Activated T-cell treated with anti-CD3 and anti-CD28 coated beads, Interleukin-2, amount 50 U/mL, for 4 hours (primary cell): ENCODE data around the gene IFIT2. TPM values are rescaled to one million over a fixed set of nuclear protein-coding genes. Genes with fewer than 3 reads are reported as not detected.
"Not testable (repeated sequence)": the region's sequence is repeated elsewhere in the genome, so short reads cannot be mapped to it uniquely, and the experiment has no call there.

Source experiments
- ATAC-seq, 2 donors: fragments of 200-7000 bp; cut with Tn5 transposase; one replicate each; pipeline ENCODE4 v1.10.0; 2021
- DNase-seq: peaks from one replicate; pipeline ENCODE4 v3.0.0-alpha.2; 2020
- H3K27me3 Mint-ChIP-seq: one replicate; pipeline ENCODE4 v1.8.0; 2021; ENCODE audit warnings: low read depth, mixed read lengths
- H3K36me3 Mint-ChIP-seq: one replicate; pipeline ENCODE4 v1.8.0; 2022; ENCODE audit warnings: mixed read lengths; ENCODE audit not compliant: insufficient read depth
- H3K4me1 Mint-ChIP-seq: one replicate; pipeline ENCODE4 v1.8.0; 2021; ENCODE audit warnings: low read depth, mixed read lengths
- H3K4me3 Mint-ChIP-seq: one replicate; pipeline ENCODE4 v1.8.0; 2021; ENCODE audit warnings: mild to moderate bottlenecking, moderate library complexity, mixed read lengths
- H3K9me3 Mint-ChIP-seq: one replicate; pipeline ENCODE4 v1.8.0; 2021; ENCODE audit warnings: mixed read lengths
- total RNA-seq, 3 donors: library from RNA; stranded (reverse); gene quantifications; one replicate each; pipeline ENCODE4 v1.2.1, GENCODE V29; 2021

IFIT2 gene
- total RNA-seq, 3 donors from 2014 or later, result 0.87 to 1.7 (median 1.5) TPM

- Mint-ChIP-seq H3K36me3 (no peaks in the 10 kb centered on the region), H3K4me1 (peaks cover 35% of the 10 kb centered on the region), H3K4me3 (no peak overlapping the region), H3K27me3 (peaks cover 7% of the 10 kb centered on the region), H3K9me3 (no peaks in the 10 kb centered on the region)
- no peak for ATAC-seq
- no peak for DNase-seq
These were observed 46.0 kb downstream of the IFIT2 start for GRCh38 chr10:89347701-89348457.

- H3K27me3 Mint-ChIP-seq, result peaks cover 7% of the 10 kb centered on the region
- DNase-seq (no peak), ATAC-seq (no peak)
- H3K4me1 Mint-ChIP-seq, result peaks cover 35% of the 10 kb centered on the region
- H3K36me3 Mint-ChIP-seq, result no peaks in the 10 kb centered on the region
- H3K4me3 Mint-ChIP-seq, result no peak overlapping the region
- H3K9me3 Mint-ChIP-seq, result no peaks in the 10 kb centered on the region
These were observed 46.6 kb downstream of the IFIT2 start for GRCh38 chr10:89348481-89348880.

GRCh38 chr10:89348975-89349374, 47.1 kb downstream of the IFIT2 start:
- DNase-seq, result no peak
- Mint-ChIP-seq H3K9me3 (no peaks in the 10 kb centered on the region), H3K27me3 (peaks cover 7% of the 10 kb centered on the region), H3K4me3 (no peak overlapping the region), H3K4me1 (peaks cover 35% of the 10 kb centered on the region), H3K36me3 (peaks cover 1% of the 10 kb centered on the region)
- no peak for ATAC-seq

- not testable (repeated sequence) for H3K9me3 Mint-ChIP-seq, H3K36me3 Mint-ChIP-seq, H3K27me3 Mint-ChIP-seq, H3K4me3 Mint-ChIP-seq, DNase-seq
- peak; percentile 29 to 42 for ATAC-seq
- H3K4me1 Mint-ChIP-seq, result peaks cover 35% of the 10 kb centered on the region
These were observed 48.9 kb downstream of the IFIT2 start for GRCh38 chr10:89350631-89351315.

GRCh38 chr10:89351412-89351779, 49.5 kb downstream of the IFIT2 start:
- Mint-ChIP-seq H3K9me3 (no peaks in the 10 kb centered on the region), H3K4me1 (peaks cover 35% of the 10 kb centered on the region), H3K4me3 (no peak overlapping the region), H3K36me3 (peaks cover 2% of the 10 kb centered on the region), H3K27me3 (peaks cover 11% of the 10 kb centered on the region)
- DNase-seq (no peak), ATAC-seq (peak; percentile 81 to 85)

- no peak for ATAC-seq
- Mint-ChIP-seq H3K36me3 (peaks cover 2% of the 10 kb centered on the region), H3K4me1 (peaks cover 35% of the 10 kb centered on the region), H3K4me3 (no peak overlapping the region), H3K27me3 (peaks cover 11% of the 10 kb centered on the region), H3K9me3 (no peaks in the 10 kb centered on the region)
- DNase-seq, result no peak
These were observed 50.1 kb downstream of the IFIT2 start for GRCh38 chr10:89351780-89352597.

- Mint-ChIP-seq H3K36me3 (peaks cover 2% of the 10 kb centered on the region), H3K9me3 (no peaks in the 10 kb centered on the region)
These were observed 51.0 kb downstream of the IFIT2 start for GRCh38 chr10:89352802-89353201.

GRCh38 chr10:89355394-89355931, 53.6 kb downstream of the IFIT2 start:
- Mint-ChIP-seq H3K27me3 (peaks cover 11% of the 10 kb centered on the region), H3K36me3 (peaks cover 2% of the 10 kb centered on the region), H3K4me3 (no peak overlapping the region), H3K4me1 (peaks cover 19% of the 10 kb centered on the region), H3K9me3 (no peaks in the 10 kb centered on the region)
- DNase-seq (no peak), ATAC-seq (no peak)

More at GRCh38 chr10:89352802-89353201, 51.0 kb downstream of the IFIT2 start:
- H3K4me3 Mint-ChIP-seq, result no peak overlapping the region
- H3K27me3 Mint-ChIP-seq, result peaks cover 11% of the 10 kb centered on the region
- H3K4me1 Mint-ChIP-seq, result peaks cover 33% of the 10 kb centered on the region
- ATAC-seq (no peak), DNase-seq (no peak)

GRCh38 chr10:89357096-89357495, 55.2 kb downstream of the IFIT2 start:
- Mint-ChIP-seq H3K4me3 (no peak overlapping the region), H3K36me3 (peaks cover 2% of the 10 kb centered on the region), H3K9me3 (no peaks in the 10 kb centered on the region), H3K4me1 (peaks cover 3% of the 10 kb centered on the region), H3K27me3 (peaks cover 5% of the 10 kb centered on the region)
- no peak for DNase-seq
- no peak for ATAC-seq

GRCh38 chr10:89357975-89358374, 56.1 kb downstream of the IFIT2 start:
- Mint-ChIP-seq H3K4me3 (no peak overlapping the region), H3K36me3 (peaks cover 2% of the 10 kb centered on the region), H3K9me3 (no peaks in the 10 kb centered on the region), H3K27me3 (peaks cover 4% of the 10 kb centered on the region), H3K4me1 (peaks cover 3% of the 10 kb centered on the region)
- ATAC-seq (no peak), DNase-seq (no peak)

Other genes with a start within 250 kb of the IFIT2 start
- gene CH25H, start 94.7 kb upstream of the IFIT2 start, total RNA-seq, result under 1 TPM in 2 of 3 donors, not detected in 1; 0.11 to 0.61 TPM
- 10 to 100 TPM; 13.2 to 15.8 (median 14.7) TPM for gene LIPA, start 50.3 kb upstream of the IFIT2 start, total RNA-seq
- 1 to 10 TPM; 2.1 to 3.9 (median 3.4) TPM for gene IFIT3, start 26.0 kb downstream of the IFIT2 start, total RNA-seq
- not detected for gene IFIT1B, start 76.0 kb downstream of the IFIT2 start, total RNA-seq
- under 1 TPM; 0.13 to 0.41 (median 0.28) TPM for gene IFIT1, start 90.6 kb downstream of the IFIT2 start, total RNA-seq
- gene IFIT5, start 112.5 kb downstream of the IFIT2 start, total RNA-seq, result 10 to 100 TPM in 2 of 3 donors, 1 to 10 TPM in 1; 7.8 to 11.9 (median 10.7) TPM
- gene SLC16A12, start 233.5 kb downstream of the IFIT2 start, total RNA-seq, result not detected